Stimulated activated CD8-positive, alpha-beta memory T cell treated with anti-CD3 and anti-CD28 coated beads, Interleukin-12 subunit alpha, Interleukin-12 subunit beta, amount 100 ng/mL, for 4 hours (primary cell): ENCODE measurements around the gene PCDHGC5.

Experiments used
- DNase-seq: peaks from one replicate; pipeline ENCODE4 v3.0.0-alpha.2; 2020; ENCODE audit warnings: low read depth

The PCDHGC5 gene

GRCh38 chr5:141491323-141492167, 2.7 kb downstream of the PCDHGC5 start:
- DNase-seq, result no peak

GRCh38 chr5:141492168-141492885, 3.4 kb downstream of the PCDHGC5 start:
- no peak for DNase-seq

GRCh38 chr5:141493500-141494422, 4.9 kb downstream of the PCDHGC5 start:
- DNase-seq, result no peak

- DNase-seq, result no peak
These were observed 6.0 kb downstream of the PCDHGC5 start for GRCh38 chr5:141494761-141495452.

- no peak for DNase-seq
These were observed 6.6 kb downstream of the PCDHGC5 start for GRCh38 chr5:141495453-141495811.

- no peak for DNase-seq
These were observed 7.2 kb downstream of the PCDHGC5 start for GRCh38 chr5:141496038-141496437.

- DNase-seq, result no peak
These were observed 12.9 kb downstream of the PCDHGC5 start for GRCh38 chr5:141501761-141502160.

- DNase-seq, result no peak
These were observed 14.8 kb downstream of the PCDHGC5 start for GRCh38 chr5:141503681-141504080.

- no peak for DNase-seq
These were observed 15.3 kb downstream of the PCDHGC5 start for GRCh38 chr5:141504216-141504615.

- DNase-seq, result no peak
These were observed 17.7 kb downstream of the PCDHGC5 start for GRCh38 chr5:141506381-141507155.

- no peak for DNase-seq
These were observed 18.7 kb downstream of the PCDHGC5 start for GRCh38 chr5:141507387-141508091.

GRCh38 chr5:141508440-141508797, 19.5 kb downstream of the PCDHGC5 start:
- no peak for DNase-seq

GRCh38 chr5:141508798-141509611, 20.1 kb downstream of the PCDHGC5 start:
- no peak for DNase-seq

GRCh38 chr5:141510160-141510559, 21.3 kb downstream of the PCDHGC5 start:
- no peak for DNase-seq

GRCh38 chr5:141510850-141511601, 22.1 kb downstream of the PCDHGC5 start:
- no peak for DNase-seq

GRCh38 chr5:141511771-141512325, 23.0 kb downstream of the PCDHGC5 start:
- no peak for DNase-seq

GRCh38 chr5:141512390-141512910, 23.6 kb downstream of the PCDHGC5 start:
- peak; percentile 55 for DNase-seq
